Neural progenitor cell (in vitro differentiated cells): ENCODE measurements around the gene FNDC11.

Experiments
- CTCF ChIP-seq: fragments of 200-600 bp; sonication (generic); IDR thresholded peaks from 2 replicates; pipeline ENCODE4 v1.5.1; 2017; ENCODE audit warnings: antibody characterized with exemption, mild to moderate bottlenecking
- EZH2 ChIP-seq: fragments of 200-600 bp; sonication (generic); IDR thresholded peaks from 2 replicates; pipeline ENCODE4 v1.6.1; 2017; ENCODE audit warnings: antibody characterized with exemption, mild to moderate bottlenecking, moderate library complexity
- EZH2phosphoT487 ChIP-seq: fragments of 200-600 bp; sonication (generic); IDR thresholded peaks from 2 replicates; pipeline ENCODE4 v1.6.1; 2017; ENCODE audit warnings: antibody characterized with exemption

GRCh38 chr20:63558804-63559484 is 5.0 kb downstream of the FNDC11 start:
- no peak for TF ChIP-seq CTCF
- no peak for TF ChIP-seq EZH2
- TF ChIP-seq EZH2phosphoT487 = no peak
